ENCODE data around the gene PTPRN2.

Gene PTPRN2

GRCh38 chr7:157827045-157827862 is 760.4 kb downstream of the PTPRN2 start:
- H3K36me3 ChIP-seq (ENCODE audit: control insufficient read depth, insufficient read depth, low read length) = no peaks in the 10 kb centered on the region
- H3K27ac ChIP-seq (ENCODE audit: low read depth, low read length) = no peak overlapping the region
- no peak overlapping the region for H3K4me3 ChIP-seq (ENCODE audit: low read length)
- H3K27me3 ChIP-seq (ENCODE audit: control insufficient read depth, insufficient read depth, low read length) = no peaks in the 10 kb centered on the region
- H3K4me1 ChIP-seq (ENCODE audit: control insufficient read depth, insufficient read depth, low read length) = no peaks in the 10 kb centered on the region
- H3K9ac ChIP-seq (ENCODE audit: low read length) = no peak overlapping the region

- Histone ChIP-seq H3K4me1 (ENCODE audit: control insufficient read depth, insufficient read depth, low read length) (no peaks in the 10 kb centered on the region), H3K9ac (ENCODE audit: low read length) (no peak overlapping the region), H3K27ac (ENCODE audit: low read depth, low read length) (no peak overlapping the region), H3K4me3 (ENCODE audit: low read length) (no peak overlapping the region), H3K36me3 (ENCODE audit: control insufficient read depth, insufficient read depth, low read length) (no peaks in the 10 kb centered on the region), H3K27me3 (ENCODE audit: control insufficient read depth, insufficient read depth, low read length) (no peaks in the 10 kb centered on the region)
Measured at GRCh38 chr7:157826566-157826965, 761.1 kb downstream of the PTPRN2 start.

- Histone ChIP-seq H3K27me3 (ENCODE audit: control insufficient read depth, insufficient read depth, low read length) (no peaks in the 10 kb centered on the region), H3K27ac (ENCODE audit: low read depth, low read length) (no peak overlapping the region), H3K36me3 (ENCODE audit: control insufficient read depth, insufficient read depth, low read length) (no peaks in the 10 kb centered on the region), H3K4me1 (ENCODE audit: control insufficient read depth, insufficient read depth, low read length) (no peaks in the 10 kb centered on the region), H3K9ac (ENCODE audit: low read length) (no peak overlapping the region), H3K4me3 (ENCODE audit: low read length) (no peak overlapping the region)
Measured at GRCh38 chr7:157825325-157825724, 762.3 kb downstream of the PTPRN2 start.

GRCh38 chr7:157824819-157825121 is 762.9 kb downstream of the PTPRN2 start:
- Histone ChIP-seq H3K36me3 (ENCODE audit: control insufficient read depth, insufficient read depth, low read length) (no peaks in the 10 kb centered on the region), H3K4me3 (ENCODE audit: low read length) (no peak overlapping the region), H3K9ac (ENCODE audit: low read length) (no peak overlapping the region), H3K27me3 (ENCODE audit: control insufficient read depth, insufficient read depth, low read length) (no peaks in the 10 kb centered on the region), H3K27ac (ENCODE audit: low read depth, low read length) (no peak overlapping the region), H3K4me1 (ENCODE audit: control insufficient read depth, insufficient read depth, low read length) (no peaks in the 10 kb centered on the region)

- Histone ChIP-seq H3K4me1 (ENCODE audit: control insufficient read depth, insufficient read depth, low read length) (no peaks in the 10 kb centered on the region), H3K27ac (ENCODE audit: low read depth, low read length) (no peak overlapping the region), H3K27me3 (ENCODE audit: control insufficient read depth, insufficient read depth, low read length) (no peaks in the 10 kb centered on the region), H3K36me3 (ENCODE audit: control insufficient read depth, insufficient read depth, low read length) (no peaks in the 10 kb centered on the region), H3K4me3 (ENCODE audit: low read length) (no peak overlapping the region), H3K9ac (ENCODE audit: low read length) (no peak overlapping the region)
Measured at GRCh38 chr7:157824011-157824818, 763.4 kb downstream of the PTPRN2 start.

GRCh38 chr7:157822688-157823031 is 765.0 kb downstream of the PTPRN2 start:
- no peaks in the 10 kb centered on the region for H3K4me1 ChIP-seq (ENCODE audit: control insufficient read depth, insufficient read depth, low read length)
- no peak overlapping the region for H3K4me3 ChIP-seq (ENCODE audit: low read length)
- no peaks in the 10 kb centered on the region for H3K36me3 ChIP-seq (ENCODE audit: control insufficient read depth, insufficient read depth, low read length)
- no peaks in the 10 kb centered on the region for H3K27me3 ChIP-seq (ENCODE audit: control insufficient read depth, insufficient read depth, low read length)
- no peak overlapping the region for H3K9ac ChIP-seq (ENCODE audit: low read length)
- no peak overlapping the region for H3K27ac ChIP-seq (ENCODE audit: low read depth, low read length)

- Histone ChIP-seq H3K4me3 (ENCODE audit: low read length) (no peak overlapping the region), H3K36me3 (ENCODE audit: control insufficient read depth, insufficient read depth, low read length) (no peaks in the 10 kb centered on the region), H3K27me3 (ENCODE audit: control insufficient read depth, insufficient read depth, low read length) (no peaks in the 10 kb centered on the region), H3K27ac (ENCODE audit: low read depth, low read length) (no peak overlapping the region), H3K9ac (ENCODE audit: low read length) (no peak overlapping the region), H3K4me1 (ENCODE audit: control insufficient read depth, insufficient read depth, low read length) (no peaks in the 10 kb centered on the region)
Measured at GRCh38 chr7:157821959-157822687, 765.5 kb downstream of the PTPRN2 start.

- H3K27ac ChIP-seq (ENCODE audit: low read depth, low read length) = no peak overlapping the region
- H3K4me3 ChIP-seq (ENCODE audit: low read length) = no peak overlapping the region
Measured at GRCh38 chr7:157820796-157821195, 766.8 kb downstream of the PTPRN2 start.

GRCh38 chr7:157819455-157819807 is 768.2 kb downstream of the PTPRN2 start:
- no peaks in the 10 kb centered on the region for H3K4me1 ChIP-seq (ENCODE audit: control insufficient read depth, insufficient read depth, low read length)
- peaks cover 2% of the 10 kb centered on the region for H3K27me3 ChIP-seq (ENCODE audit: control insufficient read depth, insufficient read depth, low read length)
- no peak overlapping the region for H3K9ac ChIP-seq (ENCODE audit: low read length)
- no peak overlapping the region for H3K4me3 ChIP-seq (ENCODE audit: low read length)
- H3K36me3 ChIP-seq (ENCODE audit: control insufficient read depth, insufficient read depth, low read length) = no peaks in the 10 kb centered on the region
- H3K27ac ChIP-seq (ENCODE audit: low read depth, low read length) = no peak overlapping the region

More at GRCh38 chr7:157820796-157821195, 766.8 kb downstream of the PTPRN2 start:
- Histone ChIP-seq H3K4me1 (ENCODE audit: control insufficient read depth, insufficient read depth, low read length) (no peaks in the 10 kb centered on the region), H3K9ac (ENCODE audit: low read length) (no peak overlapping the region), H3K36me3 (ENCODE audit: control insufficient read depth, insufficient read depth, low read length) (no peaks in the 10 kb centered on the region), H3K27me3 (ENCODE audit: control insufficient read depth, insufficient read depth, low read length) (peaks cover under 1% of the 10 kb centered on the region)

- H3K36me3 ChIP-seq (ENCODE audit: control insufficient read depth, insufficient read depth, low read length) = no peaks in the 10 kb centered on the region
- no peak overlapping the region for H3K9ac ChIP-seq (ENCODE audit: low read length)
- no peak overlapping the region for H3K4me3 ChIP-seq (ENCODE audit: low read length)
Measured at GRCh38 chr7:157818701-157819454, 768.7 kb downstream of the PTPRN2 start.

GRCh38 chr7:157817944-157818700 is 769.5 kb downstream of the PTPRN2 start:
- Histone ChIP-seq H3K4me3 (ENCODE audit: low read length) (no peak overlapping the region), H3K27me3 (ENCODE audit: control insufficient read depth, insufficient read depth, low read length) (peaks cover 2% of the 10 kb centered on the region)

More at GRCh38 chr7:157818701-157819454, 768.7 kb downstream of the PTPRN2 start:
- peaks cover 2% of the 10 kb centered on the region for H3K27me3 ChIP-seq (ENCODE audit: control insufficient read depth, insufficient read depth, low read length)
- no peaks in the 10 kb centered on the region for H3K4me1 ChIP-seq (ENCODE audit: control insufficient read depth, insufficient read depth, low read length)
- H3K27ac ChIP-seq (ENCODE audit: low read depth, low read length) = no peak overlapping the region

More at GRCh38 chr7:157817944-157818700, 769.5 kb downstream of the PTPRN2 start:
- Histone ChIP-seq H3K36me3 (ENCODE audit: control insufficient read depth, insufficient read depth, low read length) (no peaks in the 10 kb centered on the region), H3K27ac (ENCODE audit: low read depth, low read length) (no peak overlapping the region), H3K4me1 (ENCODE audit: control insufficient read depth, insufficient read depth, low read length) (no peaks in the 10 kb centered on the region), H3K9ac (ENCODE audit: low read length) (no peak overlapping the region)
